DOHH2 (cell line): ENCODE results near the gene TLR7.

ENCODE experiments used
- H3F3A ChIP-seq: fragments of 200-600 bp; sonication (generic), shearing (Covaris generic); 2 replicates; pipeline ENCODE4 v1.6.0; 2016; ENCODE audit warnings: antibody characterized with exemption, mild to moderate bottlenecking; ENCODE audit not compliant: control insufficient read depth, insufficient read depth
- H3K27ac ChIP-seq: fragments of 200-600 bp; sonication (generic); 2 replicates; pipeline ENCODE4 v1.5.1; 2014; ENCODE audit warnings: low read depth, mild to moderate bottlenecking, low read length, moderate library complexity
- H3K27me3 ChIP-seq: fragments of 200-600 bp; sonication (generic); 2 replicates; pipeline ENCODE4 v1.6.1; 2014; ENCODE audit warnings: mild to moderate bottlenecking, low read length, mixed read lengths; ENCODE audit not compliant: control insufficient read depth
- H3K36me3 ChIP-seq: fragments of 200-600 bp; sonication (generic); 2 replicates; pipeline ENCODE4 v1.6.1; 2014; ENCODE audit warnings: mild to moderate bottlenecking, low read length, moderate library complexity, mixed read lengths; ENCODE audit not compliant: control insufficient read depth
- H3K4me1 ChIP-seq: fragments of 200-600 bp; sonication (generic); 2 replicates; pipeline ENCODE4 v1.6.1; 2014; ENCODE audit warnings: mild to moderate bottlenecking, low read length, mixed read lengths; ENCODE audit not compliant: control insufficient read depth
- H3K4me2 ChIP-seq: fragments of 200-600 bp; sonication (generic); 2 replicates; pipeline ENCODE4 v1.6.0; 2014; ENCODE audit warnings: mild to moderate bottlenecking, low read length, moderate library complexity
- H3K4me3 ChIP-seq: fragments of 200-600 bp; sonication (generic); 2 replicates; pipeline ENCODE4 v1.5.1; 2014; ENCODE audit warnings: mild to moderate bottlenecking, low read length, mixed read lengths
- H3K79me2 ChIP-seq: fragments of 200-600 bp; sonication (generic); 2 replicates; pipeline ENCODE4 v1.6.1; 2014; ENCODE audit warnings: mild to moderate bottlenecking, low read length, mixed read lengths; ENCODE audit not compliant: control insufficient read depth
- H3K9me2 ChIP-seq: fragments of 200-600 bp; sonication (generic); replicated peaks from 2 replicates; pipeline ENCODE4 v1.6.1; 2014; ENCODE audit warnings: mild to moderate bottlenecking, low read length, mixed read lengths; ENCODE audit not compliant: control insufficient read depth
- H3K9me3 ChIP-seq: fragments of 200-600 bp; sonication (generic); 2 replicates; pipeline ENCODE4 v1.6.1; 2014; ENCODE audit warnings: antibody characterized with exemption, low read length, mixed read lengths; ENCODE audit not compliant: control insufficient read depth, insufficient read depth
- H4K20me1 ChIP-seq: fragments of 200-600 bp; sonication (generic); 2 replicates; pipeline ENCODE4 v1.6.0; 2014; ENCODE audit warnings: low read depth, mild to moderate bottlenecking, antibody characterized with exemption, low read length, moderate library complexity; ENCODE audit not compliant: control insufficient read depth, insufficient read depth
- EZH2phosphoT487 ChIP-seq: fragments of 200-600 bp; sonication (generic); IDR thresholded peaks from 2 replicates; pipeline ENCODE4 v1.6.1; 2017; ENCODE audit warnings: borderline replicate concordance, mild to moderate bottlenecking, antibody characterized with exemption, low read length, moderate library complexity, mixed read lengths
- TF ChIP-seq, protein P1 (sequence below): fragments of 200-600 bp; sonication (generic); IDR thresholded peaks from one replicate; pipeline ENCODE4 v1.5.1; 2014; ENCODE audit warnings: antibody characterized with exemption, mild to moderate bottlenecking, low read depth, low read length; ENCODE audit not compliant: poor library complexity, severe bottlenecking

TLR7 gene

GRCh38 chrX:12881914-12882313 lies 15.0 kb downstream of the TLR7 start:
- no peaks in the 10 kb centered on the region for H3K9me3 ChIP-seq
- no peak overlapping the region for H3K4me3 ChIP-seq
- no peaks in the 10 kb centered on the region for H3F3A ChIP-seq
- TF ChIP-seq, protein P1, sequence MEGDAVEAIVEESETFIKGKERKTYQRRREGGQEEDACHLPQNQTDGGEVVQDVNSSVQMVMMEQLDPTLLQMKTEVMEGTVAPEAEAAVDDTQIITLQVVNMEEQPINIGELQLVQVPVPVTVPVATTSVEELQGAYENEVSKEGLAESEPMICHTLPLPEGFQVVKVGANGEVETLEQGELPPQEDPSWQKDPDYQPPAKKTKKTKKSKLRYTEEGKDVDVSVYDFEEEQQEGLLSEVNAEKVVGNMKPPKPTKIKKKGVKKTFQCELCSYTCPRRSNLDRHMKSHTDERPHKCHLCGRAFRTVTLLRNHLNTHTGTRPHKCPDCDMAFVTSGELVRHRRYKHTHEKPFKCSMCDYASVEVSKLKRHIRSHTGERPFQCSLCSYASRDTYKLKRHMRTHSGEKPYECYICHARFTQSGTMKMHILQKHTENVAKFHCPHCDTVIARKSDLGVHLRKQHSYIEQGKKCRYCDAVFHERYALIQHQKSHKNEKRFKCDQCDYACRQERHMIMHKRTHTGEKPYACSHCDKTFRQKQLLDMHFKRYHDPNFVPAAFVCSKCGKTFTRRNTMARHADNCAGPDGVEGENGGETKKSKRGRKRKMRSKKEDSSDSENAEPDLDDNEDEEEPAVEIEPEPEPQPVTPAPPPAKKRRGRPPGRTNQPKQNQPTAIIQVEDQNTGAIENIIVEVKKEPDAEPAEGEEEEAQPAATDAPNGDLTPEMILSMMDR: no peak
- no peak for TF ChIP-seq EZH2phosphoT487
- H3K27ac ChIP-seq: no peak overlapping the region
- H4K20me1 ChIP-seq: no peaks in the 10 kb centered on the region
- H3K4me2 ChIP-seq: no peak overlapping the region
- no peaks in the 10 kb centered on the region for H3K36me3 ChIP-seq
- H3K27me3 ChIP-seq: no peaks in the 10 kb centered on the region
- H3K79me2 ChIP-seq: no peaks in the 10 kb centered on the region
- no peaks in the 10 kb centered on the region; the same call in 1 of the 2 replicates for H3K4me1 ChIP-seq
- no peaks in the 10 kb centered on the region for H3K9me2 ChIP-seq

DNA sequence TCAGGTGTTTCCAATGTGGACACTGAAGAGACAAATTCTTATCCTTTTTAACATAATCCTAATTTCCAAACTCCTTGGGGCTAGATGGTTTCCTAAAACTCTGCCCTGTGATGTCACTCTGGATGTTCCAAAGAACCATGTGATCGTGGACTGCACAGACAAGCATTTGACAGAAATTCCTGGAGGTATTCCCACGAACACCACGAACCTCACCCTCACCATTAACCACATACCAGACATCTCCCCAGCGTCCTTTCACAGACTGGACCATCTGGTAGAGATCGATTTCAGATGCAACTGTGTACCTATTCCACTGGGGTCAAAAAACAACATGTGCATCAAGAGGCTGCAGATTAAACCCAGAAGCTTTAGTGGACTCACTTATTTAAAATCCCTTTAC lies 18.6 kb downstream of the TLR7 start:
- no peak overlapping the region for H3K4me3 ChIP-seq
- H3F3A ChIP-seq: no peaks in the 10 kb centered on the region; the same call in 1 of the 2 replicates
- no peak for TF ChIP-seq EZH2phosphoT487
- TF ChIP-seq, protein P1: no peak
- H3K9me2 ChIP-seq: no peaks in the 10 kb centered on the region
- H3K79me2 ChIP-seq: no peaks in the 10 kb centered on the region
- H3K4me1 ChIP-seq: peaks cover 13% of the 10 kb centered on the region
- no peak overlapping the region for H3K4me2 ChIP-seq
- H4K20me1 ChIP-seq: no peaks in the 10 kb centered on the region
- no peaks in the 10 kb centered on the region for H3K9me3 ChIP-seq
- no peaks in the 10 kb centered on the region for H3K27me3 ChIP-seq
- H3K27ac ChIP-seq: no peak overlapping the region
- peaks cover 8% of the 10 kb centered on the region for H3K36me3 ChIP-seq

DNA sequence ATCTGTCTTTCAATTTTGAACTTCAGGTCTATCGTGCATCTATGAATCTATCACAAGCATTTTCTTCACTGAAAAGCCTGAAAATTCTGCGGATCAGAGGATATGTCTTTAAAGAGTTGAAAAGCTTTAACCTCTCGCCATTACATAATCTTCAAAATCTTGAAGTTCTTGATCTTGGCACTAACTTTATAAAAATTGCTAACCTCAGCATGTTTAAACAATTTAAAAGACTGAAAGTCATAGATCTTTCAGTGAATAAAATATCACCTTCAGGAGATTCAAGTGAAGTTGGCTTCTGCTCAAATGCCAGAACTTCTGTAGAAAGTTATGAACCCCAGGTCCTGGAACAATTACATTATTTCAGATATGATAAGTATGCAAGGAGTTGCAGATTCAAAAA lies 19.7 kb downstream of the TLR7 start:
- Histone ChIP-seq H3K27ac (no peak overlapping the region), H3K27me3 (no peaks in the 10 kb centered on the region)

More for the DNA sequence above, 19.7 kb downstream of the TLR7 start:
- TF ChIP-seq EZH2phosphoT487: no peak
- TF ChIP-seq, protein P1: no peak
- no peaks in the 10 kb centered on the region for H3K79me2 ChIP-seq
- H4K20me1 ChIP-seq: no peaks in the 10 kb centered on the region
- H3K9me3 ChIP-seq: no peaks in the 10 kb centered on the region
- no peak overlapping the region for H3K4me2 ChIP-seq
- H3K9me2 ChIP-seq: no peaks in the 10 kb centered on the region
- peaks cover 23% of the 10 kb centered on the region for H3K4me1 ChIP-seq
- H3K36me3 ChIP-seq: peaks cover 8% of the 10 kb centered on the region
- no peaks in the 10 kb centered on the region; the same call in 1 of the 2 replicates for H3F3A ChIP-seq
- no peak overlapping the region for H3K4me3 ChIP-seq
